Activated naive CD8-positive, alpha-beta T cell (primary cell): ENCODE data around the gene BASP1.
"Not testable (repeated sequence)": the region's sequence is repeated elsewhere in the genome, so short reads cannot be mapped to it uniquely, and the experiment has no call there.

Experiments used
- H3K27ac Mint-ChIP-seq: one replicate; pipeline ENCODE4 v1.8.0; 2021; ENCODE audit warnings: mixed read lengths
- H3K27me3 Mint-ChIP-seq: one replicate; pipeline ENCODE4 v1.8.0; 2021; ENCODE audit warnings: mixed read lengths
- H3K36me3 Mint-ChIP-seq: one replicate; pipeline ENCODE4 v1.8.0; 2021; ENCODE audit warnings: mixed read lengths
- H3K4me1 Mint-ChIP-seq: one replicate; pipeline ENCODE4 v1.8.0; 2021; ENCODE audit warnings: low read depth, mixed read lengths
- H3K4me3 Mint-ChIP-seq: one replicate; pipeline ENCODE4 v1.8.0; 2021; ENCODE audit warnings: mild to moderate bottlenecking, mixed read lengths
- H3K9me3 Mint-ChIP-seq: one replicate; pipeline ENCODE4 v1.8.0; 2021; ENCODE audit warnings: low read depth, mixed read lengths

The BASP1 gene

DNA sequence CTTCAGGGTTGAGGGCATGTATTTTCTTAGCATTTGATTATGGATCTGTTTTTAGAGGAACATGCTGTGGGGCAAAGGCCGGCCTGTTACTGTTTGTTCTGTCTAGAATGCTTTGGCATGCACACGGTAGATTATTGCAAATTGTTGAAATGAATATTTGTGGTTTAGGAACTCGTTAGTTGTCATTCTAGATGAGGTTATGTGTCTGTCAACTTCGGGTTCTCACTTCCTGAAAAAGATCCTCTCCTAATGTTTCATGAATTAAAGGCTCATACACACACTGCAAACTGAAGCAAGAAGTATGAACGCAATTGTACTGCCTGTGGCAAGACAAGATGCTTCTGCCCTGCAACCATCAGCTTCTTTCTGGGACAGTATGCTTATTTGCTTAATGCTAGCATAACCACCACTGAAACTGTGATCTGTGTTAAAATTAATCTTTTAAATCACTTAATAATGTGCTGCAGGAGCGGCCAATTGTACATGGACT lies 99.6 kb downstream of the BASP1 start:
- H3K4me3 Mint-ChIP-seq = no peak overlapping the region
- no peaks in the 10 kb centered on the region for H3K36me3 Mint-ChIP-seq
- H3K9me3 Mint-ChIP-seq = peaks cover 7% of the 10 kb centered on the region
- H3K27me3 Mint-ChIP-seq = no peaks in the 10 kb centered on the region
- no peak overlapping the region for H3K27ac Mint-ChIP-seq
- no peaks in the 10 kb centered on the region for H3K4me1 Mint-ChIP-seq

GRCh38 chr5:17317473-17317872 lies 100.0 kb downstream of the BASP1 start:
- no peaks in the 10 kb centered on the region for H3K4me1 Mint-ChIP-seq
- H3K9me3 Mint-ChIP-seq = peaks cover 7% of the 10 kb centered on the region
- no peaks in the 10 kb centered on the region for H3K36me3 Mint-ChIP-seq
- H3K27ac Mint-ChIP-seq = no peak overlapping the region
- no peaks in the 10 kb centered on the region for H3K27me3 Mint-ChIP-seq
- no peak overlapping the region for H3K4me3 Mint-ChIP-seq

DNA sequence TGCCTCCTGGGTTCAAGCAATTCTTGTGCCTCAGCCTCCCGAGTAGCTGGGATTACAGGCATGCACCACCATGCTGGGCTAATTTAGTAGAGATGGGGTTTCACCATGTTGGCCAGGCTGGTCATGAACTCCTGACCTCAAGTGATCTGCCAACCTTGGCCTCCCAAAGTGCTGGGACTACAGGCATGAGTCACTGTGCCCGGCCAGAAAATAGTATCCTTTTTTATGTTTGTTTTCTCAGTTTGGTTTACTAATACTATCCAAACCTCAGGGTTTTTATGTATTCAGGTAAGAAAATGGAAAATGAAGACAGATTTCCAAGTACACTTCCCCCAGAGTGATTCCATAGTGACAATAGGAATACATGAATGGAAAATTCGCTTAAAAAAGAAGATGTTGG lies 101.7 kb downstream of the BASP1 start:
- H3K9me3 Mint-ChIP-seq, H3K4me1 Mint-ChIP-seq, H3K27ac Mint-ChIP-seq, H3K27me3 Mint-ChIP-seq, H3K36me3 Mint-ChIP-seq, H3K4me3 Mint-ChIP-seq: not testable (repeated sequence)

DNA sequence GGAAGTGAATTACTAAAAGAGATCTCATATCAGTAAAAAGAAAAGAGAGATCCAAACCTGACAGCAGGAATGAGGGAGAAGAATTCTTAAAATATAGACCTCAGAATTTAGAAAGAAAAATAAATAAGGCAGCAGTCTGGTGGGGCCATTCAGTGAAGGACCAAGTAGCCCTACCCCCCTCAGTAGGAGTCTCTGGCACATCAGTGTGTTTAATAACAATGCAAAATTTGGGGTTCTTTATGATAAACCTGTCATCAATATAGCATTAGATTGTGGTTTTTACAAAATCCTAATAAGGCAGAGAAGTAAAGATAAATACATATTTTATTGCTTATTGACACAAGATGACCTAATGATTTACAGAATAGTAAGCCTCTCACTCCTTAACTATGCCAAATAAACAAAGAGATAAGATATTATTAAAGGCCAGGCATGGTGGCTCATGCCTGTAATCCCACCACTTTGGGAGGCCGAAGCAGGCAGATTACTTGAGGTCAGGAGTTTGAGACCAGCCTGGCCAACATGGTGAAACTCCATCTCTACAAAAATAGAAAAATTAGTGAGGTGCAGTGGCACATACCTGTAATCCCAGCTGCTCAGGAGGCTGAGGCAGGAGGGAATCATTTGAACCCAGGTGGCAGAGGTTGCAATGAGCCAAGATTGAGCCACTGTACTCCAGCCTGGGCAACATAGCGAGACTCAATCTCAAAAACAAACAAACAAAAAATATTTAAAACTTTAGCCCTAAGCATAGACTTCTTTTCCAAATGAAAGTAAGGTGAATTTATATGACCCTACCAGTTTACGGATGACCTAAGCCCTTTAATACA lies 108.6 kb downstream of the BASP1 start:
- Mint-ChIP-seq H3K36me3 (no peaks in the 10 kb centered on the region), H3K4me3 (no peak overlapping the region), H3K4me1 (no peaks in the 10 kb centered on the region), H3K9me3 (peaks cover 4% of the 10 kb centered on the region), H3K27me3 (no peaks in the 10 kb centered on the region), H3K27ac (no peak overlapping the region)
